MM.1S (cell line): Measurements from ENCODE around the gene USP12.

ENCODE experiments used
- DNase-seq: peaks from one replicate; pipeline ENCODE4 v3.0.0-alpha.2; 2015
- H2AFZ ChIP-seq: fragments of 300-600 bp; sonication (generic); 2 replicates; pipeline ENCODE4 v1.6.0; 2016; ENCODE audit warnings: antibody characterized with exemption, low read length
- H3F3A ChIP-seq: fragments of 300-600 bp; sonication (generic); 2 replicates; pipeline ENCODE4 v1.6.1; 2016; ENCODE audit warnings: mild to moderate bottlenecking, antibody characterized with exemption, low read length, moderate library complexity, mixed read lengths; ENCODE audit not compliant: insufficient read depth
- H3K27ac ChIP-seq: fragments of 300-600 bp; sonication (generic); 2 replicates; pipeline ENCODE4 v1.5.1; 2016; ENCODE audit warnings: mild to moderate bottlenecking, low read length
- H3K27me3 ChIP-seq: fragments of 300-600 bp; sonication (generic); replicated peaks from 2 replicates; pipeline ENCODE4 v1.6.0; 2016; ENCODE audit warnings: low read length; ENCODE audit not compliant: insufficient read depth
- H3K36me3 ChIP-seq: fragments of 300-600 bp; sonication (generic); replicated peaks from 2 replicates; pipeline ENCODE4 v1.6.1; 2016; ENCODE audit warnings: mild to moderate bottlenecking, low read length, mixed read lengths; ENCODE audit not compliant: insufficient read depth
- H3K4me1 ChIP-seq: fragments of 300-600 bp; sonication (generic); 2 replicates; pipeline ENCODE4 v1.6.1; 2016; ENCODE audit warnings: low read length, mixed read lengths
- H3K4me2 ChIP-seq: fragments of 300-600 bp; sonication (generic); 2 replicates; pipeline ENCODE4 v1.6.0; 2016; ENCODE audit warnings: low read depth, low read length
- H3K4me3 ChIP-seq: fragments of 300-600 bp; sonication (generic); 2 replicates; pipeline ENCODE4 v1.5.1; 2016; ENCODE audit warnings: low read length, mixed read lengths
- H3K79me2 ChIP-seq: fragments of 300-600 bp; sonication (generic); 2 replicates; pipeline ENCODE4 v1.6.1; 2016; ENCODE audit warnings: mixed run types, low read length, mixed read lengths
- H3K9ac ChIP-seq: fragments of 300-600 bp; sonication (generic); 2 replicates; pipeline ENCODE4 v1.6.1; 2016; ENCODE audit warnings: low read length, mixed read lengths
- H3K9me2 ChIP-seq: fragments of 300-600 bp; sonication (generic); replicated peaks from 2 replicates; pipeline ENCODE4 v1.6.1; 2016; ENCODE audit warnings: mild to moderate bottlenecking, low read length, mixed read lengths; ENCODE audit not compliant: insufficient read depth
- H3K9me3 ChIP-seq: fragments of 300-600 bp; sonication (generic); replicated peaks from 2 replicates; pipeline ENCODE4 v1.6.1; 2016; ENCODE audit warnings: mild to moderate bottlenecking, low read length, mixed read lengths; ENCODE audit not compliant: insufficient read depth
- H4K20me1 ChIP-seq: fragments of 300-600 bp; sonication (generic); 2 replicates; pipeline ENCODE4 v1.6.1; 2016; ENCODE audit warnings: mild to moderate bottlenecking, low read length, moderate library complexity, mixed read lengths; ENCODE audit not compliant: insufficient read depth
- EZH2 ChIP-seq: fragments of 300-600 bp; sonication (generic); optimal IDR thresholded peaks from 2 replicates; pipeline ENCODE3; 2017; ENCODE audit warnings: low read depth, mild to moderate bottlenecking, antibody characterized with exemption, low read length, mixed read lengths
- EZH2phosphoT487 ChIP-seq: fragments of 300-600 bp; sonication (generic); IDR thresholded peaks from 2 replicates; pipeline ENCODE4 v1.6.1; 2018; ENCODE audit warnings: antibody characterized with exemption, low read length
- TF ChIP-seq, protein P1 (sequence below): fragments of 300-600 bp; sonication (generic); IDR thresholded peaks from 2 replicates; pipeline ENCODE4 v1.5.1; 2016; ENCODE audit warnings: antibody characterized with exemption, low read length, mixed read lengths

The USP12 gene

DNA sequence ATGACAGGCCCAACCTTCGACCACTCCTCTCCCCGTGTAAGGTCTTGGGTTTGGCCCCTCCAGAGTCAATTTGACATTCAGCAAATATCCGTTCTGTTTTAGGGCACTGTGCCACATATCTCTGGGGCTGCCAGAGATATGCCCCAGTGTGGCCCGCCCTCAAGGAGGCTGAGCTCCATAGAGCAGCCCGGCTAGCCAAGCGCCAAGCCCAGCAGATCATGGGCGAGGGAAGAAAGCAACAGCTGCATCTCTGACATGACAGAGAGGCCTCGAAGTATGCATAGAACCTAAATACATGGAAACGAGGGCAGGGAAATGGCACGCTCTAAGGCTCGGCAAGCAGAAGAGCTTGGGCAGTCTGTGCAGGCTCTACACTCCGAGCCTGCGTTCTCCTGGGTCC is 124.5 kb downstream of the USP12 start:
- Histone ChIP-seq H3F3A (no peaks in the 10 kb centered on the region), H3K9me3 (no peaks in the 10 kb centered on the region), H3K9ac (no peak overlapping the region), H3K4me3 (no peak overlapping the region), H2AFZ (no peak overlapping the region), H3K36me3 (no peaks in the 10 kb centered on the region), H3K27ac (no peak overlapping the region), H4K20me1 (no peaks in the 10 kb centered on the region), H3K27me3 (no peaks in the 10 kb centered on the region), H3K4me1 (no peaks in the 10 kb centered on the region), H3K9me2 (no peaks in the 10 kb centered on the region), H3K4me2 (no peak overlapping the region), H3K79me2 (no peaks in the 10 kb centered on the region)
- TF ChIP-seq, protein P1, sequence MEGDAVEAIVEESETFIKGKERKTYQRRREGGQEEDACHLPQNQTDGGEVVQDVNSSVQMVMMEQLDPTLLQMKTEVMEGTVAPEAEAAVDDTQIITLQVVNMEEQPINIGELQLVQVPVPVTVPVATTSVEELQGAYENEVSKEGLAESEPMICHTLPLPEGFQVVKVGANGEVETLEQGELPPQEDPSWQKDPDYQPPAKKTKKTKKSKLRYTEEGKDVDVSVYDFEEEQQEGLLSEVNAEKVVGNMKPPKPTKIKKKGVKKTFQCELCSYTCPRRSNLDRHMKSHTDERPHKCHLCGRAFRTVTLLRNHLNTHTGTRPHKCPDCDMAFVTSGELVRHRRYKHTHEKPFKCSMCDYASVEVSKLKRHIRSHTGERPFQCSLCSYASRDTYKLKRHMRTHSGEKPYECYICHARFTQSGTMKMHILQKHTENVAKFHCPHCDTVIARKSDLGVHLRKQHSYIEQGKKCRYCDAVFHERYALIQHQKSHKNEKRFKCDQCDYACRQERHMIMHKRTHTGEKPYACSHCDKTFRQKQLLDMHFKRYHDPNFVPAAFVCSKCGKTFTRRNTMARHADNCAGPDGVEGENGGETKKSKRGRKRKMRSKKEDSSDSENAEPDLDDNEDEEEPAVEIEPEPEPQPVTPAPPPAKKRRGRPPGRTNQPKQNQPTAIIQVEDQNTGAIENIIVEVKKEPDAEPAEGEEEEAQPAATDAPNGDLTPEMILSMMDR: no peak
- no peak for TF ChIP-seq EZH2
- no peak for TF ChIP-seq EZH2phosphoT487
- DNase-seq: no peak

DNA sequence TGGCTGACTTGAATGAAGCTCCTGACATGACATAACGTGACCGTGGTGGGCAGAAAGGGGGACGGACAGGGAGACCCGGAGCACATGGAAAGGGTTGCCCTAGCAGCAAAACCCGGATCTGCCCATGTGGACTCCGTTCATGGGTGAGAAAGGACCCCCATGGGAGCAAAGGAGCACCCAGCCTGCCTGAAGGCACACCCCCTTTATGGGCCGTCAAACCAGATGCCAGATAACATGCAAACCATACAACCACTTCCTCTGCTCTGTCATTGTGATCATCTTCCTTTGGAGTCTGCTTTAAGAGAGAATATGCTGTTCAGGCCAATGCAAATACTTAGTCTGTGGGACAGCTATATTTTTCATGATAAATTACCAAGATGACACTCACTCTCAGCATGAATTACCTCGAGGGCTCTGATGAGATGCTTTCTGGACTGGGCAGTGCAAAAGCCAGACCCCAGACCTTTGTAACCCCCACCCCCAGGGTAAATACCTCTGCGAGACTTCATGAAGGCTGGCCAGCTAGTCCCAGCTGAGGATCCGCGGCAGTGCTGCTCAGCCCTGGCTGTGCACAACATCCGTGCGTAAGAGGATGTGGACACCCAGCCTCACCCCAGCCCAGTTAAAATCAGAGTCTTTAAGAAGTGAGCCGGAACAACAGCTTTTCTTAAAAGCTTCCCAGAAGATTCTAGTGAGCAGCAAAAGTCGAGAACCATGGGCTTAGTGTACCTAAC is 126.6 kb downstream of the USP12 start:
- no peaks in the 10 kb centered on the region for H3K36me3 ChIP-seq
- no peaks in the 10 kb centered on the region for H3K27me3 ChIP-seq
- TF ChIP-seq, protein P1: no peak
- H3K9ac ChIP-seq: no peak overlapping the region
- no peak overlapping the region for H3K27ac ChIP-seq
- no peaks in the 10 kb centered on the region for H3K4me1 ChIP-seq
- no peaks in the 10 kb centered on the region for H3K9me2 ChIP-seq
- H3K9me3 ChIP-seq: no peaks in the 10 kb centered on the region
- H4K20me1 ChIP-seq: no peaks in the 10 kb centered on the region
- H3K4me3 ChIP-seq: no peak overlapping the region
- no peak for DNase-seq
- no peak overlapping the region for H2AFZ ChIP-seq
- H3K79me2 ChIP-seq: no peaks in the 10 kb centered on the region
- H3K4me2 ChIP-seq: no peak overlapping the region
- no peaks in the 10 kb centered on the region for H3F3A ChIP-seq

DNA sequence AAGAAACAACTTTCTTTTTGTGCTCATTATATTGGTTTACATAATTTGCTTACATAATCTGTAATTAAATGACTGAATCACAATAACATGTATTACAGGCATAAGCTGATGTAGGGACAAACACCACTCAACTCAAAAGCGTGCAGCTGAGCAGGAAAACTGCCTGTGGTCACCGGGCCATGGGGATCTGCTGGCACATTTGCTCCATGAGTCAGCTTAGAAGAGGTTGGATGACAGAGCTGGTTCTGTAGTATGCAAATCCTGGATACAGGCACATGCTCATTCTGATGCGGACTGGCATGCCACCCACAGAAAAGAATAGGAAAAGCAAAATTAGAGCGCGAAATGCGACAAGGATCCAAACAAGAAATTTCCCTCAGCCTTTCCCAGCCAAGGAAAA is 128.6 kb downstream of the USP12 start:
- H2AFZ ChIP-seq: no peak overlapping the region
- H3K36me3 ChIP-seq: no peaks in the 10 kb centered on the region
- H3K79me2 ChIP-seq: no peaks in the 10 kb centered on the region
- no peak overlapping the region for H3K27ac ChIP-seq
- H3F3A ChIP-seq: no peaks in the 10 kb centered on the region
- no peak overlapping the region for H3K4me2 ChIP-seq
- DNase-seq: no peak
- TF ChIP-seq EZH2phosphoT487 (no peak), EZH2 (no peak)
- TF ChIP-seq, protein P1: no peak
- no peak overlapping the region for H3K9ac ChIP-seq
- no peaks in the 10 kb centered on the region for H3K27me3 ChIP-seq
- H4K20me1 ChIP-seq: no peaks in the 10 kb centered on the region
- H3K9me2 ChIP-seq: no peaks in the 10 kb centered on the region
- H3K4me1 ChIP-seq: no peaks in the 10 kb centered on the region
- no peaks in the 10 kb centered on the region for H3K9me3 ChIP-seq
- no peak overlapping the region for H3K4me3 ChIP-seq
